HG03521 (cell line): ENCODE results near the gene C13orf46.
A peak's percentile ranks its signal among the peaks of the same experiment; 100 is the strongest.

Experiments
- ATAC-seq: cut with Tn5 transposase; IDR thresholded peaks from one replicate; pipeline ENCODE4 v1.9.1; 2021; ENCODE audit warnings: mild to moderate bottlenecking, moderate library complexity; ENCODE audit not compliant: unreplicated experiment

C13orf46 gene

DNA sequence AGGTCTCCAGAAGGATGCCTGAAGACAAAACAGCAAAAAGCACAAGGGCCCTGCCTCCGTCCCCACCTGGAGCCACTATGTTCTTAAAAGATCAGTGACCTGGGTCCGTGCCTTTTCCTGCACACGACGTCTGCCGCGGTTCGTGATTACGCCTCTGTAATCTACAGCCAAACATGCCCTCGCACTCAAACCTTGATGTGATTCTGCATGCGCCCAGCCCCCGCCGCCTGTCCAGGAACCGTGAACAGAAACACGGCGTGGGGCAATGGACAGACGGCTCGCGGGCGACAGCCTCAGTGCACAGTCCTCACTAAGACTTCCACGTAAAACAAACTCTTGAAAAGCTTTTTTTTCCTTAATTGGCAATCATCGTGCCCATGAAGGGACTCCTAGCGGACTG, 15.5 kb downstream of the C13orf46 start:
- no peak for ATAC-seq

- no peak for ATAC-seq
Measured at GRCh38 chr13:113956571-113956970, 17.3 kb downstream of the C13orf46 start.

DNA sequence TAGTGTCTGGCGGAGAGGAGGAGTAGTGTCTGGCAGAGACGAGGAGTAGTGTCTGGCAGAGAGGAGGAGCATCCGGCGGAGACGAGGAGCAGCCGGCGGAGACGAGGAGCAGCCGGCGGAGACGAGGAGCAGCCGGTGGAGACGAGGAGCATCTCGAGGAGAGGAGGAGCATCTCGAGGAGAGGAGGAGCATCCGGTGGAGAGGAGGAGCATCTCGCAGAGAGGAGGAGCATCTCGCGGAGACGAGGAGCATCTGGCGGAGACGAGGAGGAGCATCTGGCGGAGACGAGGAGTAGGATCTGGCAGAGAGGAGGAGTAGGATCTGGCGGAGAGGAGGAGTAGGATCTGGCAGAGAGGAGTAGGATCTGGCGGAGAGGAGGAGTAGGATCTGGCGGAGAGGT, 18.2 kb downstream of the C13orf46 start:
- no peak for ATAC-seq

DNA sequence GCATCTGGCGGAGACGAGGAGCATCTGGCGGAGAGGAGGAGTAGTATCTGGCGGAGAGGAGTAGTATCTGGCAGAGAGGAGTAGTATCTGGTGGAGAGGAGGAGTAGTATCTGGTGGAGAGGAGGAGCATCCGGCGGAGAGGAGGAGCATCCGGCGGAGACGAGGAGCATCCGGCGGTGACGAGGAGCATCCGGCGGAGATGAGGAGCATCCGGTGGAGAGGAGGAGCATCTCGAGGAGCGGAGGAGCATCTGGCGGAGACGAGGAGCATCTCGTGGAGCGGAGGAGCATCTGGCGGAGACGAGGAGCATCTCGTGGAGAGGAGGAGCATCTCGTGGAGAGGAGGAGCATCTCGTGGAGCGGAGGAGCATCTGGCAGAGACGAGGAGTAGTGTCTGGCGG, 18.6 kb downstream of the C13orf46 start:
- ATAC-seq = no peak

GRCh38 chr13:113954046-113954835, 19.6 kb downstream of the C13orf46 start:
- ATAC-seq = no peak

DNA sequence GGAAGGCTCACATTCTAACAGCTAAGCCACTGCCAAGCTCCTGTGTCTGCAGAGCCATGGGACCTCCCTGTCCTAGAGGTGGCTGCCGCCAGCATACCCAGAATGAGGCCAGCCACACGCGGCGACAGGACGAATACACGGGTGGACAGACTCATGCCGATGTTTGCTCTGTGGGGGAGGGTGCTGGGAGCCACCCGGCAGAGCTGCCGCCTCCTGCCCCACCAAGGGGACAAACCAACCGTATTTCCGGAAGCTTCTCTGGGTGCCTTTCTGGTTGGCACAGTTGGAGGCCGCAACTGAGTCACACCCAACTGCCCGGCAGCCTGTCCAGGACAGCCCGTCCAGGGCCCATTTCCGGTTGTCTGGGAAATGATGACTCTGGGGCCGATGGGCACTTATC, 20.3 kb downstream of the C13orf46 start:
- no peak for ATAC-seq

DNA sequence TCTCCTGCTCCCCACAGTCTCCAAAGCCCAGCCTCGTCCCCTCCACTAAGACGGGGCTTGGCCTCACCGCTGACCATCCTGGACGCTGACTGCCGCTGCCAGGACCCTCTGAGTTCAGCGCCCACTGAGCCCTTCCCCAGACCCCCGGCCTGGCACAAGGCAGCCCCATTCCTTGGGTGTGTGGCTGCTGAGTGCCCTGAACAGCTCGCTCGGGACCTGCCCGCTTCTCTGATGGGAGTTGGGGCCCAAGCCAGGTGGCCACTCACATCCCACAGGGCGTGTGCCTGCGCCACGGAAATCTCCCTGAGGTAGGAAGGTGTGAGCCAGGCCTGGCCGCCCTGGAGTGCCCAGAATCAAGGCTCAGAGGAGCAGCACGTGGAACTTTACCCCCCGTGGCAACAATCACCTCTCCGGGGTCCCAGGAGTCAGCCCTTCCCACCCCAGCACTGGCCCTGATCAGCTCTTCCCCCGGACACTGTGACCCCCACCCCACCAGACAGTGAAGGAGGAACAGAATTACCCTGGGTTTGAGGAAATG, 20.8 kb downstream of the C13orf46 start:
- ATAC-seq = no peak

DNA sequence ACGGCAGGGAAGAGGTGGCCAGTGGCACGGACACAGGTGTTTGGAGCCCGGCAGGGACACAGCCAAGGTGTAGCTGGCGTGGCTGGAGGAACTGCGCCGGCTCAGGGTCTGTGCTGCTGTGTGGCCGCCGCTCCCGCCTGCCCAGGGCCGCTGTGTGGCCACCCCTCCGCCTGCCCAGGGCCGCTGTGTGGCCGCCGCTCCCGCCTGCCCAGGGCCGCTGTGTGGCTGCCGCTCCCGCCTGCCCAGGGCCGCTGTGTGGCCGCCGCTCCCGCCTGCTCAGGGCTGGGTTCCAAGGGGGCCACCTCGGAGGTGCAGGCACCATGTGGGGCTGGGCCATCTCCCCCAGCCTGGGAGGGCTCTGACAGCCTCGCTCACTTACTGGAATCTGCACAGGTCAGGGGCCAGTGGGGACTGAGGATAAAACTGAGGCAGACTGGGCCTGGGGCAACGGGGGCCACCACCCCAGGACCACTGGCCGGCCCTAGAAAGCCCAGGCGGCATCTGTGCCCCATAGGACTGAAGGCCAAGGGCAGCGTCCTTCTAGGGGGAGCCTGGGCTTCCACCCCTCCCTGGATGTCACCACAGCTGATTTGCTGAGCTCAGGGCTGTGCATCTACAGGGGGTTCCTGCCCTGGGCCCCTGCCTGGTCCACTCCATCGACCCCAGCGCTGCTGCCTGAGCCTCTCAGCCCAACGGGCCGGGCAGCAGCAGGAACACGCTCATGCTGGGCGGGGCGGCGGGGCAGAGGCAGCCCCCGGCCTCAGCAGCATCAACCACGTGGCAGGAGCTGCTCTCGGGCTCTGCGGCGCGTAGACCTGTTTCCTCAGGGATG, 21.5 kb downstream of the C13orf46 start:
- ATAC-seq = no peak

- peak; percentile 73 for ATAC-seq
Measured at GRCh38 chr13:113951246-113951999, 22.5 kb downstream of the C13orf46 start.

DNA sequence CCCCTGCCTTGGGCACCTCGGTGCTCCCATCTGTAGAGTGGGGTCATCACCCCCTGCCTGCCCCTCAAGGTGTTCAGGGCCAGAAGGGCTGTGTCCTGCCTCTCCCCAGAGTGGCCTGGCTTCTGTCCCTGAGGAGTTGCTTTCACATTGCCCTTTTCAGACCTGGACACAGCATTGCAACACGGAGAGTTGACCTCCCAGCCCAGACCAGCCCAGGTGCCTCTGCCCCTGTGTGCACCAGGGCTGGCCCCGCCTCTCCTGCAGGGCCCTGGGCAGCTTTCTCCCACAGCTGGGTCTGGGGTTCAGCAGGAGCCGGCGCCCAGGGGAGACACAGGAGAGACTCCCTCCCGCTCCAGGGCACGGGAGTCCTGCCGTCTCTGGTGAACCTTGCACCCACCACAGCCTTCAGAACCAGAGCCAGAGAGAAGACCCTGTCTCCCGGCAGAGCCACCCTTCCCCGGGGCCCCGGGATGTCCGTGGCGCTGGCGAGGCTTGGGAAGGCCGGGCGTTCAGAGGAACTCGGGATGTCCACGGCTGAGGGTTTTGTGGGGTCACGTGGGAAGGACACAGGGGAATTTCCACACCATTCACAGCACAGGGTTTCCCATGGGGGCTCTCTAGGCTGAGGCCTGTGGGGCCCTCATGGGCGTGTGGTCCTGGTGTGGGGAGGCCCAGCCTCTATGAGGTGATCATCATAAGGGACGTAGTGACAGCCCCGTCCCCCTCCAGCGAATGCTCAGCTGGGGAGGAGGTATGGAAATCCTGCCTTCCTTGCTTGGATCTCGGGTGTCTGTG, 23.2 kb downstream of the C13orf46 start:
- ATAC-seq = no peak

DNA sequence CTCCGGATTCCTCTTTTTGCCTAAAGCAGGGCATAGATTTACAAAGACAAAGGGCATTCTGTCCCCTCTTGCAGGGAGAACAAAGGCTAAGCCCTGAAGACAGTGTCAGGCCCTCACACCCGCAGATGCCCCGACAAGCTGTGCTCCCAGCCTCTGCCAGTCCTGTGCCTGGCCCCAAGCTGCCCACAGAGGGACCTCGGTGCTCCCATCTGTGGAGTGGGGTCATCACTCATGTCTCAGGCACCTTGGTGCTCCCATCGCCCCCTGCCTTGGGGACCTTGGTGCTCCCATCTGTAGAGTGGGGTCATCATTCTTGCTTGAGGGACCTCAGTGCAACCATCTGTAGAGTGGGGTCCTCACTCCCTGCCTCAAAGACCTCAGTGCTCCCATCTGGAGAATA, 24.3 kb downstream of the C13orf46 start:
- ATAC-seq = no peak

GRCh38 chr13:113948034-113948742, 25.7 kb downstream of the C13orf46 start:
- ATAC-seq = no peak

DNA sequence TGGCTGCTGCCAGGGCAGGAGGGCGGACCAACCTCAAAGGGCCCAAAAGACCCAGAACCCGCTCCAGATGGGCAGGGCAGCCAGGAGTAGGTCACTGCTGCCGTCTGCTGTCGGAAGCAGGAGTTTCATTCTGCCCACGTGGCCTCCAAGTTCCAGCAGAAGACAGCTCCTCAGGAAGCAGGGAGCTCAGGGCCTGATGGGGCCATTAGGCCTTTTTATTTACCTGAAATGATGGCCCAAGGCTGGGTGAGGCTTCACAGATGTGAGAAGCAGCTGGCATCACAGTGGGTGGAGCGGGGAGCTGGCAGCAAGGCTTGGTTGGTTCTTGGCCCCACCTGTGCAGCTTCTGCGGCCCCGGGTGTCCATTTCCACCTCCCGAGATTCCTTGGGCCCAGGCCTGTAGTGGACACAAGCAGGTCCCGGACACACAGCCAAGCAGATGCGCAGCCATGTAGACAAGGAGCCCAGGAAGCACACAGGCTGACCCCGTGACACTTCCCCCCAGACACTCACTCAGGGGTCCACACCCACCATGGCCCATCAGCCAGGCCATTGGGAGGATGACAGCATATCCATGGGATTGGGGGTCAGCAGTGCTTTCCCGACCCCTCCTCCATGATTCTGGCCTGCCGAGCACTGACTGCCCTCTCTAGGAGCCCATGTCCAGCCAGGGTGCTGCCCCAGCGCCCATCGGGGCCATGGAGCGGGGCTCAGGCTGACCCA, 26.4 kb downstream of the C13orf46 start:
- ATAC-seq = no peak

GRCh38 chr13:113946409-113947181, 27.3 kb downstream of the C13orf46 start:
- no peak for ATAC-seq

GRCh38 chr13:113945857-113946408, 27.9 kb downstream of the C13orf46 start:
- ATAC-seq = no peak

DNA sequence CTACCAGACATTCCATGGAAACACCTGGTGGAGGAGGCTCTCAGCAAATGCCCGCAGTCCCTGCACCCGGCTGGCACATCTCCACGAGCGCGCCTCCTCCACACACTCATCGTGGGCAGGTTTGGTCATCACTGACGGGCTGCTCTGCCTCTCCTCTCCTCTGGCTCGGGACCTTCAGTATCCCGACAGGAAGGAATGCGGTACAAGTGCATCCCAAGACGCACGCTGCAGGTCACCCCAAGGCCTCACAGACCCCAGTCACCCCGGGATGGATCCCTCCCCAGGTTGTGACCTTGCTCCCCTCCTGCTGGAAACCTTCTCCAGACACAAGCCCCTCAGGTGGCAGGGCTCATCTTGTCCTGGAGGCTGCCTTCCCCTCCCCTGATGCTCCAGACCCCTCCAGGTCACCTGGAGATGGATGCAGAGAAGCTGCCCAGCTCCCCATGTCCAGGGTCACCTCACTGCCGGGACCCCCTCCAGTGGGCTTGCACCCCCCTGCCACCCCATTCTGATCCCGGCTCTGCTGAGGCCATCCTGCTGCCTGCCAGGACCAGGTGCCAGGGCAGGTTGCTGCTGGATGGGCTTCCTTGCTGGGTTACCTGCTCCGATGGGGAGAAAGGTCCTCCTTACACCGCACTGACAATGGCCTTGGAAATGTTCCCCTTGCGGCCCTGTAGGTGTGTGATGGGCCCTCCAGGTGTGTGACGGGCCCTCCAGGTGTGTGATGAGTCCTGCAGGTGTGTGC, 29.9 kb downstream of the C13orf46 start:
- ATAC-seq = no peak

DNA sequence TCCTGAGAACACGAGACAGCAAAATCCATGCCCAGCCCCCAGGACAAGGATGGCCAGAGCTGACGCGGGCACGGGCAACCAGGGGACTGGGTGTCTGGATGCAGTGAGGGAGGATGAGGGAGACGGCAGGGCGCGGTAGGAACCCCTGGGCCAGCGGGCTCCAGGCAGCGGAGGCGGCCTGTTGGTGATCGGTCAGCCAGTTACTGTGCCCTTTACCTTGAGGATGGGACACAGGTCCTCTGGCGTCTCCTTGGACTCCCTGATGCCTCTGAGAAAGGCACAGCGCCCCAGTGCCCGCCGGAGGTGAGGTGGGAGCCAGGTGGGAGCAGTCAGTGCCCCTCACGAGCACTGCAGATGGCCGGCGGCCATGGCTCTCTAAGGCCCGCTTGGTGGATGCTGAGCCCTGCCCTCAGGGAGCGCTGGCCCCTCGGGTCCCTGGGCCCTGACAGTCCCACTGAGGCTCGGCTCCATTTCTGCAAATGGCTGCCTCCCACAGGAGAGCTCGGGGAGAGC, 31.2 kb downstream of the C13orf46 start:
- ATAC-seq = no peak
